GM12874 (cell line): ENCODE data around the gene SMIM38.

Experiments
- TF ChIP-seq, protein P1 (sequence below): IDR thresholded peaks from 2 replicates; pipeline ENCODE4 v1.5.1; 2011; ENCODE audit warnings: low read depth, mild to moderate bottlenecking, control low read depth, low read length, moderate library complexity; ENCODE audit not compliant: insufficient read depth

SMIM38 gene

GRCh38 chr11:69193629-69194028 lies 37.9 kb downstream of the SMIM38 start:
- TF ChIP-seq, protein P1, sequence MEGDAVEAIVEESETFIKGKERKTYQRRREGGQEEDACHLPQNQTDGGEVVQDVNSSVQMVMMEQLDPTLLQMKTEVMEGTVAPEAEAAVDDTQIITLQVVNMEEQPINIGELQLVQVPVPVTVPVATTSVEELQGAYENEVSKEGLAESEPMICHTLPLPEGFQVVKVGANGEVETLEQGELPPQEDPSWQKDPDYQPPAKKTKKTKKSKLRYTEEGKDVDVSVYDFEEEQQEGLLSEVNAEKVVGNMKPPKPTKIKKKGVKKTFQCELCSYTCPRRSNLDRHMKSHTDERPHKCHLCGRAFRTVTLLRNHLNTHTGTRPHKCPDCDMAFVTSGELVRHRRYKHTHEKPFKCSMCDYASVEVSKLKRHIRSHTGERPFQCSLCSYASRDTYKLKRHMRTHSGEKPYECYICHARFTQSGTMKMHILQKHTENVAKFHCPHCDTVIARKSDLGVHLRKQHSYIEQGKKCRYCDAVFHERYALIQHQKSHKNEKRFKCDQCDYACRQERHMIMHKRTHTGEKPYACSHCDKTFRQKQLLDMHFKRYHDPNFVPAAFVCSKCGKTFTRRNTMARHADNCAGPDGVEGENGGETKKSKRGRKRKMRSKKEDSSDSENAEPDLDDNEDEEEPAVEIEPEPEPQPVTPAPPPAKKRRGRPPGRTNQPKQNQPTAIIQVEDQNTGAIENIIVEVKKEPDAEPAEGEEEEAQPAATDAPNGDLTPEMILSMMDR, result no peak

DNA sequence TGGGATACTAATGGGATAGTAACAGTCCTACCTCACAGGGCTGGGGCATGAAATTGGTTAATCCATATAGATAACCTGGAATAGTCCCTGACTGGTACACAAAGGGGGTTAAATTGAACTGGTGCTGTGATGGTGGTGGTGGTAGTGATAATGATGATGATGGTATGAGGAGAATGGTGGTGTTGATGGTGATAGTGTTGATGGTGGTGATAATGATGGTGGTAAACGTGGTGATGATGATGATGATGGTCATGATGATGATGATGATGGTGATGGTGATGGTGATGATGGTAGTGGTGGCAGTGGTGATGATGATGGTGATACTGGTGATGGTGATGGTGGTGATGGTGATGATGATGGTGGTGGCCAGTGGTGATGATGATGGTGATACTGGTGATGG lies 38.7 kb downstream of the SMIM38 start:
- TF ChIP-seq, protein P1, result no peak

GRCh38 chr11:69194956-69195355 lies 39.2 kb downstream of the SMIM38 start:
- TF ChIP-seq, protein P1, result no peak

DNA sequence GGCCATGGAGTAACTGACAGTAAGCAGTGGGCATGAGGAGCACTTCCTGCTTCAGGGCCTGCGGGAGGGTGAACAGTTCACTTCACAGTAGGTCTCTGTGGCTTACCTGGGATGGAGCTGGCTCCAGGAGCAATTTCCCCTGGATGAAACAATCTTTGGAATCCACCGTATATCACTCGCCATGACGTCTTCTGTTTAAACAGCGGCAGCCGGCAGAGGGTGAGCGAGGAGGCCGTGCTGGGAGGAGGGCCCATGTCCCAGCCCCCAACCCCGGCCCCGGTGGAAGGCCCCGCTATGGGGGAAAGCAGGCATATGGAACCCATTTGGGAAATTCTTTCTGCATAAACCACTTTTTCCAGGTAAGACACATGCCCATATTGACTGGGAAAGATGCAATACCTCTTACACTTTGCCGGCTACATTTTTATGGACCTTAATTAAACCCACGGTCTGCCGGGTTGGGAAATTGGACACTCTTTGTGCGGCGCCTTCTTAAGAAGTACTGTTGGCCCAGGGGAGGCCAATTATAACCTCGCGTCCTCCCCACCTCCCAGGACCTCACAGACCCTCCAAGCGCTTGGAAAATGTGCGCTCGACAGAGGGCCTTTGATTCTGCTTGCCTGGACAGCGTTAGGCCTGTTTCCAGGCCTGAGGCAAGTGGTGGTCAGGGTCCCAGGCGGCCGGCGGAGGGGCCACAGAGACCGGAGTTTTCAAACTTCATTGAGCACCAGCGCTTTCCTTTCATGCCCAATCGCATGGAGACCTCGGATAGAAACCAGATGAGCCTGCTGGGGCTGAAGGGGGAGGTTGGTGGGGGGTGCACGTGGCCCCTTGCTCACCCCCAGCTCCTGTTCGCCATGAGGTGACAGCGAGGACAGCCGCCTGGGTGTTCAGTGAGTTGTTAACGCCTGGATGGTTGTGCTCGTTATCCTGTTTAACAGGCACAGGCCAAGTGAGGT lies 40.4 kb downstream of the SMIM38 start:
- TF ChIP-seq, protein P1, result no peak

GRCh38 chr11:69196783-69197169 lies 41.0 kb downstream of the SMIM38 start:
- TF ChIP-seq, protein P1, result no peak

DNA sequence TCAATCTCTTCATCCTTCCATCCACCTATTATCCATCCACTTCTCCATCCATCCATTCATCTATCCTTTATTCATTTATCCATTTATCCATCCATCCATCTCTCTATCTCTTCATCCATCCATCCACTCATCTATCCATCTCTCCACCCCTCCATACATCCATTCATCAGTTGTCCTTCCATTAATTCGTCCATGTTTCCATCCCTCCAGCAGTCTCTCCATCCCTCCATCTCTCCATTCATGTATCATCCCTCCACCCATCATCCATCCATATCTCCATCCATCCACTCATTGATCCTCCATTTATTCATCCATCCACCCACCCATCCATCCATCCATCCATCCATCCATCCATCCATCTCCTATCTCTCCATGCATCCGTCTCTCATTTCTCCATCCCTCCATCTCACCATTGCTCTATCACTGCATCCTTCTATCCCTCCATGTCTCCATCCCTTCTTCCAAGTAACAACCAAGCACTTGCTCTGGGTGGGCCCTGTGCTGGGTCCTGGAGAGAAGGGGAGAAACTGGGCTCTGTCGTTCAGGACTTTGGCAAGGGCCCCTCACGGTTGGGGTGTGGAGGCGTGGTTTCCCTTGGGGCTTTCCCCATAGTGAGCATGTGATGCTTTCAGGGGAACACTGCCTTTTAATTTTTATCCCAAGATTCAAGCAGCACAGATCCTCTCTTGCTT lies 43.3 kb downstream of the SMIM38 start:
- TF ChIP-seq, protein P1, result no peak

DNA sequence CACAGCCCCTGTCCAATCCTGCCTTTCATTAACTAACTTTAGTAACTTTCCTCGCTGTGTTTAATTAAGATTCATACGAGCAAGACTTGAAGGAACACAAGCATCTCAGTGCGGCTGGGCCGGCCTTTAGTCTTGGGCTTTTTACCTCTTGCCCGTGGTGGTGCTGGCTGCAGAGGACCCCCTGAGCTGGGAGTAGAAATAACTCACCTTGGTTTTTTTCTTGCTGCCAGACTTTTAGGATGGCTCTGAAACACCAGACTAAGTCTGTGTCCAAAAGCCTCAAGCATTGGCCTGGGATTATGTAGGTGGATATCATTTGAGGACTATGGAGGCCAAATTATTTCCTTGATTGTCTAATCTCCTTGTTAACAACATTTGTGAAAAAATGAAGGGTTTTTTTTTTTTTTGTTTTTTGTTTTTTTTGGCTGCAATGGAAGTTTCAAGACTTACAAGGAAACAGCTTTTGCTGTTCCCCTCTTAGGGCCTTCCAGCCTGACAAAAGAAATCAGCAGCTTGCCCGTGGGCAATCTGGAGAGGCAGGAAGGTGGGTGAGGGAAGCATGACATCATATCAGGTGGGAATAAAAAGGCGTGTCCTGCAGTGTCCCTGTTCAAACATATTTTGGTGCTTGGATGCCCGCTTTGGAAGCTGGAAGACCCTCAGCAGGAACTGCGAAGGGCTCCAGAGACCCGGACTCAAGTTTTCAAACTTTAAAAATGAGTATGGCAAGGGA lies 44.0 kb downstream of the SMIM38 start:
- TF ChIP-seq, protein P1, result no peak
